Measurements from ENCODE around the gene PLCB1.

The PLCB1 gene

DNA sequence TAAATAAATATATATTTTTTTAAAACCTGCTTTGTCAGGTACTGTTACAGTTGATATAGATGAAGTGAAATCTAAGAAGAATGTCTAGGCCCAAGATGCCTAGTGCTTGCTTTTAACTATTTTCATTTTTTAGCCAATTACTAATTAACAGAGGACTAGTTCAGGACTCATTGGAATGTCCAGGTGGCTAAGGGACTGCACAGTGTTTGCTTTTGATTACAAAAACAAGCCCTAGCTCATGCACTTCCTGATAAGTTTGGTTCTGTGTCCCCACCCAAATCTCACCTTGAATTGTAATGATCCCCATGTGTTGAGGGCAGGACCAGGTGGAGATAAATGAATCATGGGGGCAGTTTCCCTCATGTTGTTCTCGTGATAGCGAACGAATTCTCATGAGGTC, 417.1 kb downstream of the PLCB1 start:
- TF ChIP-seq GATA1 (IDR thresholded peaks at IDR 0.05; ENCODE audit: low read depth, low read length) (no peak), POLR2A (IDR thresholded peaks at IDR 0.05; ENCODE audit: low read length) (no peak)
- DNase-seq = no peak

DNA sequence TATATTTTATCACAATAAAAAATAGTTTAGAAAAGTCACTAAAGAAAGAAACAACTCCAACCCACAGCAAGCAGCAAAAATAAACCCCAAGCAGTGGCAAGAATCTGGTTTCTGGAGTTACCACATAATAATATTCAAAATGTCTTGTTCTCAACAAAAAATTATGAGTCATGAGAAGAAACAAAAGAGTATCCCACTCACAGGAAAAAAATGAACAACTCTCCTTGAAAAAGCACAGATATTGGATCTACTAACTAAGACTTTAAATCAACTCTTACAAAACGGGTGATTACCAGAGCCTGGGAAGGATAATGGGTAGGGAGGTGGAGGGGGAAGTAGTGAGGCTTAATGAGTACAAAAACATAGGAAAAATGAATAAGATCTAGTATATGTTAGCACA, 425.6 kb downstream of the PLCB1 start:
- DNase-seq = no peak
- no peak for TF ChIP-seq GATA1 (IDR thresholded peaks at IDR 0.05; ENCODE audit: low read depth, low read length)

DNA sequence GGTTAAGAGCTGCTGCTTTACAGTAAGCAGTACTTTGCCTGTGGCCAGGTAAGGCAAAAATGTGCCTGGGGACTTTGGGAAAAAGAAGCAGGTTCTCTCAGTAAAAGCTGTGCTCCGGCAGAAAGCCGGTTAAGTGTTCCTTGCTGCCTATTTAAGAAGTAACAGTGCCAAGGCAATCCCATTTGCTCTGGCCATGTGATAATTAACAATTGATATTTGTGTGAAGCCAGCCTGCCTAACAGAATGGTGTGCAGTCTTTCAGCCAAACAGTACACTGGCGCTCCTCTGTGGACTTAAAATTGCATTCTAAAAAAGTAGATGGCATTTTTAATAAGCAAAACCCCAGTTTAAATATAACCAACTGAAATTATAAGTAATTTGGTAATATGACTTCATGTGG, 430.3 kb downstream of the PLCB1 start:
- no peak for DNase-seq
- TF ChIP-seq GATA1 (IDR thresholded peaks at IDR 0.05; ENCODE audit: low read depth, low read length) (no peak), POLR2A (IDR thresholded peaks at IDR 0.05; ENCODE audit: low read length) (no peak)

DNA sequence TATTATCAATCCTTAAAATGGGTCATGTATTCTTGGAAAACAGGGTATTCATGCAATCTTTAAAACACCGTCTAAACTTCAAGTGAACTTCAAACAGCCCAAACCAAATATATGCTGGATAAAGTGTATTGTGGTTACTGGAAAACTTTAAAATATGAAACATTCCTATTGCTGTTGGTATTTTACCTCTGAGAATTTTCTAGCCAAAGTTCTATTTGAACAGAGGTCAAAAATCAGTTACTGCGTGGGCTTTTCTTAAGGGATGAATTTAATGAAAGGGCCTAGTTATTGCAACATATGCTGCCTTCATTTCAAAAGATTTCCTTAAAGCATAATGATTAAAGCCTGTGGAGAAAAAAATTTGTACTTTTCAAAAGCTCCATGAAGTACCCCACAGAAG, 436.0 kb downstream of the PLCB1 start:
- no peak for DNase-seq
- TF ChIP-seq GATA1 (IDR thresholded peaks at IDR 0.05; ENCODE audit: low read depth, low read length) = no peak
- no peak for TF ChIP-seq POLR2A (IDR thresholded peaks at IDR 0.05; ENCODE audit: low read length)

DNA sequence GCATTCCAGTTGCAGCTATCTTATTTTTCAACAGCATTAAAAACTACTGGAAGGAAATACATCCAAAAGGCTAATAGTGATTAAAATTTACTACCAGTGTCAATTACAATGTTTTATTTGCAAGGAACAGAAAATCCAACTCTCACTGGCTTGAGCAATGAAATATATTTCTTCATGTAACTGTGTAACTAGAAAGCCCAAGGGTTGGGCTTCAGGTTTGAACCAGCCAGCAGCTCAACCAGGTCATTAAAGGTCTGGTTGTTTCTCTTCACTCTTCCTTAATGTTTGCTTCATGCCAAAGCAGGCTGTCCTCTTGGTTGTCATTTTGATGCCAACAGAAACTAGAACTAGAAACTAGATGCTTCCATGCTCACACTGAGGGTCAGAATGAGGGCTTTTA, 437.7 kb downstream of the PLCB1 start:
- TF ChIP-seq GATA1 (IDR thresholded peaks at IDR 0.05; ENCODE audit: low read depth, low read length) (no peak), POLR2A (IDR thresholded peaks at IDR 0.05; ENCODE audit: low read length) (no peak)
- no peak for DNase-seq

DNA sequence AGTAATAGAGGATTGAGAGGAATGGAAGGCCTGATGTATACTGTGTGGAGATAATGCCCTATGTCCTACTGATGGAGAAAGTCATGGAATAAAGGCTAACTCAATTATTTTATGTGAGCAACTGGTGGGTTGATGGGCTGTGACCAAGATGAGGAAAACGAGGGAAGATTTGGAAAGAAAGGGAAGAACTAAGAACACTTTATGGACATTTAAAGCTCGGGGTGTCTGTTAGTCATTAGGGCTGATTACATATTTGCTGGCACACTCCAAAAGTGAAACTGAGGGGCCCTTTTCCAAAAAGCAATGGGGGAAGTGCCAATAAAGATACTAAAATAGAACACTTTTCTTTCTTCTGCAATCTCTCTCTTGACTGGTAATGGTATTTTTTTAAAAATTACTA, 439.5 kb downstream of the PLCB1 start:
- TF ChIP-seq POLR2A (IDR thresholded peaks at IDR 0.05; ENCODE audit: low read length) (no peak), GATA1 (IDR thresholded peaks at IDR 0.05; ENCODE audit: low read depth, low read length) (no peak)
- DNase-seq = no peak

DNA sequence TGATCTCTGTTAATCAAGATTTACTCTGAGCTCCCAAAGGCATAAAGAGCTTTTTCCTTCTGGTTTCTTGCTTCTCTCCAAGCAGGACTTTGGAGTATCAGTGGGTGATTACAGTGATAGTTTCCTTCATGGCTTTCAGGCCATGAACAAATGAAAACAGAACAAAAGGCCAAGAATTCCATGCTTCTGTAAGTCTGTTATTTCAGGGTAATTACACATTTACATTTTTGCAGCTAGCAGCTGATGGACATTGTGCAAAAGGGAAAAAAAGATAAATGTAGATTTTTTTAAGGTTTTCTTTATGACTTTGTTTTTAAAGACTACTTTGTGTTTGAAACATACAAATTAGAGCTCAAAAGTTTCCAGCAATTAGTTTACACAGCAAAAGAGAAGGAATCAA, 441.6 kb downstream of the PLCB1 start:
- no peak for DNase-seq

DNA sequence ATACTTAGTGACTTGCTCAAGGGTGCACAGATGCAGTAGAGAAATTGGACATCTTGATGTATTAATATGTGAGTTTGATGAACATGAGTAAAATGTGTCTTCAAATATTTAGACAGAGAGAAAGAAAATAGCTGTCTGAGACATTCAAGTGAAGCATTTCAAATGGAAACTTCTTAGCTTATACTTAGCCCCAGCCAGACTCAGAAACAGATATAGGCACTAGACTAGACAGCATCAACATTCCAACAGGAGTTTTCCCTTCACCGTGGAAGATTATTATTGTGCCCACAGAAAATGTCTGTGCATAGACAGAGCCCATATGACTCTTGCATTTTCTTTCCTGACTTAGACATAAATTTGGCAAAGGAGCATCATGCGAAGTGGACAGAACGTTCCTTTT, 443.0 kb downstream of the PLCB1 start:
- no peak for DNase-seq

More for the DNA sequence above, 441.6 kb downstream of the PLCB1 start:
- no peak for TF ChIP-seq POLR2A (IDR thresholded peaks at IDR 0.05; ENCODE audit: low read length)
- TF ChIP-seq GATA1 (IDR thresholded peaks at IDR 0.05; ENCODE audit: low read depth, low read length) = no peak

DNA sequence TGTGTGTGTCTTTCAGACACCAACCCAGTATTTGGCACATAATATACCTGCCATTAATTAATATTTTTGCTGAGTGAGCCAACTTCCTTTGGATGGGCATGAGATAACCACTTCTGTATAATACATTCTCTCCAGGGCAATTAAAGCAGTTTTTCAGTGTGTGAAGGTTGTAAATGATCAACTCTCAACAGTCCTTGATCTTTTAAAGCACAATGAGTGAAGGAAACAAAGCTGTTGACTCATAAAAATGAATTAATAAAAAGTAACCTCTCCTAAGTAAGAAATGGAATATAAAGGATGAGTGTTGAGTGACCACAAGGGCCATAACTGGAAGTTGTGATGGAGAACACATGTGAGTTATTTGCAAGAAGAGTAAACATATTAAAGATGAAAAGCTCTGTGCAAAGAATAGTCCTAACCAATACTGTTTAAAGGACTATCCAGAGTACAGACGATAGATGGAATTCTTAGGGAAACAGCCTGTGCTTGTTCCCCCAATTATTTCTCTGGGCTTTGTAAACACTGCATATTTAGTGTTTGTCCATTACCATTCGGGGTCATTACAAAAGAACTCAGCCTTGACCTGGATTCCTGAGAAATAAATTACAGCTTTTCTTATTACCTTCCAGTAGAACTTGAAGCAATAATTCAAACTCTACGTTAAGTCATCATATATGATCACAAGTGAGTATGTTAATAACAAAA, 446.2 kb downstream of the PLCB1 start:
- DNase-seq = no peak
- TF ChIP-seq GATA1 (IDR thresholded peaks at IDR 0.05; ENCODE audit: low read depth, low read length) = no peak
- TF ChIP-seq POLR2A (IDR thresholded peaks at IDR 0.05; ENCODE audit: low read length) = no peak

More for the DNA sequence above, 443.0 kb downstream of the PLCB1 start:
- TF ChIP-seq GATA1 (IDR thresholded peaks at IDR 0.05; ENCODE audit: low read depth, low read length) = no peak

DNA sequence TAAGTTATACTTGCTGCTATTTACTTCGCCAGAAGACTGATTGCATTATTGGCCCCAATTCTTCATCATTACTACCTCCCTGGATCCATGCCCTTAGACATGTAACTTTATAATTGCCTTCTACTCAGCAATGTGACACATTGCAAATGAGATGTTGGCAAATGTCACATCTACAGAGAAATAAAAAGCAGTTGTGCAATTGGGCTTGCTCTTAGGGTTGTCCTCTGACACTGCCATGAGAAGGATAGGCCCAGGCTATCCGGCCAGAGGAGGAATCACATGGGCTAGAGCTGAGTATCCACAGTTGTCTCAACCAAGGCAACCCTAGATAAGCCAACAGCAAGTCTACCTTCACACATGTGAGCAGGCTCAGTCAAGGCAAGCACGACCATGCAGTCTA, 447.0 kb downstream of the PLCB1 start:
- TF ChIP-seq POLR2A (IDR thresholded peaks at IDR 0.05; ENCODE audit: low read length) (no peak), GATA1 (IDR thresholded peaks at IDR 0.05; ENCODE audit: low read depth, low read length) (no peak)
- DNase-seq = no peak

DNA sequence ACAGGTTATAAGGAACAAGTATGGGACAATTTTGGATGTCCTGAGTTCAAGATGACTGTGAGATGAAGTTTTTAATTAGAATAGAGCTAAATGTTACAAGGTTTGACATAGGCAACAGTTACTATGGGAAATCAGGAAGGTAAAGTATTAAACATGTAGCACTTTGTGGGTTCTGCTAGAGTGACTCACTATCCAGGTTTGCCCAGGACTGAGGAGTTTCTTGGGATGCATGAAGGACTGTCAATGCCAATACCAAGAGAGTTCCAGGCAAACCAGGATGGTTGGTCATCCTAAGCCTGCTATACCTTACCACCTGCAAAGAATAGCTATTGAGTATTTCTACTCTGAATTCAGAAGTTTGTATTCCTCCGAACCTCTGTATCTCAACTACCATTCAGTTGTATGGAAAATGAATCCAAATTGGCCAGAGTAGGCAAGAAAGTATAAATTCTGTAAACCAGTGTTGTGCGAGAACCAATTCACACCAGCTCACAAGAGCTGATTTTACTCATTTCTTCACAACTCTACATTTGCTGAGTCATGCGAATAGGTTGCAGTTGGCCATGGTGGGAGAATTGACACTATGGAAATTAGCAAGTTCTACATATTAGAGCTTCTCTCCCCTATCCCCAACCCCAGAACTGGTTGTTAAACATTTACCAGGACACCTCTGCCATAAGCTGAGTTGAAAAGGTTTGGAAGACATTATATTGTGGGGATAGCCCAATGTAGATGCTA, 449.5 kb downstream of the PLCB1 start:
- TF ChIP-seq GATA1 (IDR thresholded peaks at IDR 0.05; ENCODE audit: low read depth, low read length) (no peak), POLR2A (IDR thresholded peaks at IDR 0.05; ENCODE audit: low read length) (no peak)
- no peak for DNase-seq

DNA sequence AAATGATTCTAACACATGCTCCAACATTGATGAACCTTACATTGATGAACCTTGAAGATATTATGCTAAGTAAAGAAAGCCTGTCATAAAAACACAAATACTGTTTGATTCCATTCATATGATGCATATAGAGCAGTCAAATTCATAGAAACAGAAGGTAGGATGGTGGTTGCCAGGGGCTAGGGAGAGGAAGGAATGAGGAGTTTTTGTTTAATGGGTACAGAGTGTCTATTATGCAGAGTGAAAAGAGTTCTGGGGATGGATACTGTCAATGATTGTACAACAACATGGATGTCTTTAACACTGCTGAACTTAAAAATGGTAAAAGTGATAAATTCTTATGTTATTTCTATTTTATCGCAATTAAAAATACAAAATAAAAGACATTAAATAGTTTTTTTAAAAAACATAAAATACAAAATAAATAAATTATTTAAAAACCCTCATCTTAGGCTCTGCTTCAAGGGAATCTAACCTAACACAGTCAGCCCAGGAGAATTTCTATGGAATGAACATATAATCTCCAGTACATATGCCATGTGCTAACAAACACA, 451.0 kb downstream of the PLCB1 start:
- DNase-seq = no peak
- no peak for TF ChIP-seq GATA1 (IDR thresholded peaks at IDR 0.05; ENCODE audit: low read depth, low read length)
- TF ChIP-seq POLR2A (IDR thresholded peaks at IDR 0.05; ENCODE audit: low read length) = no peak

DNA sequence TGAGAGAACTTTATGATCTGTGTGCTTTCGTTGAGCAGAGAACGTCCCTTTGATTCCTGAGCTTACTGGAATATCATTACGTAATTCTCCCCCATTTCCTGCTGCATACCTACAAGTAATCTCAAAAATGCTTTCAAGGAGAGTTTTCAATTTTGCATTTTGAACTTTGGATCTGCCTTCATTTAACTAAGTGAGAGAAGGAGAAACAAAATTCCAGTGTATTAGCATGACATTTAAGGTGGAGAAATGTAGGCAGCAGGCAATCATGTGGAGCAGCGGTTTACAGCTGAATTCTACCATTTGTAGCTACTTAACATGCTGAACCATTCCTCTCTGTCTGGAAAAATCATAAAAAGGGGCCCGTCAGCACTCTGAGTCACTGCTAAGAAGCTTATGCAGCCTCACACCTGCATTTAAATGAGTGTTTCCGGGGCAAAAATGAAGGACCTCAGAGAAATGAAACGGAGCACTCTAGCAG, 451.5 kb downstream of the PLCB1 start:
- DNase-seq = no peak
- TF ChIP-seq GATA1 (IDR thresholded peaks at IDR 0.05; ENCODE audit: low read depth, low read length) (no peak), POLR2A (IDR thresholded peaks at IDR 0.05; ENCODE audit: low read length) (no peak)

DNA sequence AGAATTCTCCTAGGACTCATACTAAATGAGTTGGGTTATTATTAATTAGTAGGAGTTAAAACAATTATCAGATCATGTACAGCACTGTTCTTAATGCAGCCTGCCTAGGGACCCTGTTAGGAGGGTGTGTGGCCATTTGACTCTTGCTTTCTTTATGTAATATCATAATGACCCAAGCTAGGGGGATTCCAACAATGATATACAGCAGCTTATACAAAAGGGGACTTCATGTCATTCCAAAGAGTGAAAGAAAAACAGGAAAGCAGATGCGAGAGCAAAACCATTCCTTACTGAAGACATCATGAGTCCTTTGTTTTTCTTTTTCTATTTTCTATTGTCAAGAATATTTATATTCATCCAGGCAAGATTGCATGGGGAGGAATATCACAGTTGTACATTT, 455.2 kb downstream of the PLCB1 start:
- TF ChIP-seq GATA1 (IDR thresholded peaks at IDR 0.05; ENCODE audit: low read depth, low read length) (no peak), POLR2A (IDR thresholded peaks at IDR 0.05; ENCODE audit: low read length) (no peak)

DNA sequence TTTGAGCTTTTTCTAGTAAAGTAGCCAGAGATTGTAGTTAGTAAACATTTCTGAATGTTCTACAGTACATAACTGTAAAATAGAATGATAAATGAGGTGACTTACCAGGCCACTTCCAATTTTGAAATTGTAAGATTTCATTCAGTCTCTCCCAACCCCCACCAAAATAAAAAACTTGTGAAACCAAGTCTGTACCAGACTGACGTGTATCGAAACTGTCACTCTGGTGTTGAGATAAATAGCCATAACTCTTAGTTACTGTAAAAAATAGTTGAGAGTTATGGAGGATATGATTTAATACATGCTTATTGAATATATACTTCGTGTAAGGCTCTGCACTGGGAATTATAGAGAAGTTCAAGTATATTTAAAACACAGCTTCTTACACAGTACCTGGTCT, 455.7 kb downstream of the PLCB1 start:
- TF ChIP-seq POLR2A (IDR thresholded peaks at IDR 0.05; ENCODE audit: low read length) (no peak), GATA1 (IDR thresholded peaks at IDR 0.05; ENCODE audit: low read depth, low read length) (no peak)
- DNase-seq = no peak

More for the DNA sequence above, 455.2 kb downstream of the PLCB1 start:
- DNase-seq = no peak
